ENCODE results near the gene TRIM34.
A peak's percentile ranks its signal among the peaks of the same experiment; 100 is the strongest.
"Not testable (repeated sequence)": the region's sequence is repeated elsewhere in the genome, so short reads cannot be mapped to it uniquely, and the experiment has no call there.

The TRIM34 gene

DNA sequence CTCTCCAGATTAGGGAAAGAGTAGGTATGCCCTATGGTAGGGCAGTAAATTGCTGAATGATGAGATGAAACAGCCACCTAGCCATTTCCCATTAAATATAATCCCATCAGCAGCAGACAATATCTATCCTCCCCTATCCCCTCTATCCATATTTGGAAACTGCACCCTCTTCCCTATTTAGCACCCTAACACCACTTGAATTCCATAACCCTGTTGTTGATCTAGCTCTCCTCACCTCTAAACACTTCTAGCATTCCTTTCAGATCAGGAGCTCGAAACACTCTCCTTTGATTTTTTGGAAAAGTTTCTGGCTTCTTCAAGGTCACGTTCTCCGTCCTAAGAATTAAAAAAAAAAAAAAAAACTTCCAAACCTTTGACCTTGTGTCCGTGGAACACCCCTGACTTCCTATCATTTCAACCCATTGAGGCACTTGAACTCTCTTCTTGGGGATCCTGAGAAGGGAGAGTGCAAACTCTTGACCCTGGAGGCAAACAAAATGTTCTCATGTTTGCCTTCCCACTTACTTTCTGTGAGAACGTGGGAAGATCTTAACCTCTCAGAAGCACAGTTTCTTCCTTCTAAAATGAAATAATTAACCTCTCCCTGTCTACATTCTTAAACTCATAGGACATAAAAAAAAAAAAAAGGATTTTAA is 41.1 kb downstream of the TRIM34 start:
- peak overlapping the region; percentile 36 for H3K4ac ChIP-seq (ENCODE audit: low read depth, low read length)
- H4K8ac ChIP-seq (ENCODE audit: low read depth, low read length), result no peak overlapping the region
- H3K56ac ChIP-seq (ENCODE audit: low read length), result no peak overlapping the region
- no peak overlapping the region for H2AK5ac ChIP-seq (ENCODE audit: low read length)
- no peak overlapping the region for H3K9ac ChIP-seq (ENCODE audit: low read length)
- no peaks in the 10 kb centered on the region for H3K79me2 ChIP-seq (ENCODE audit: control insufficient read depth, insufficient read depth, low read length)
- peaks cover 2% of the 10 kb centered on the region for H3K4me1 ChIP-seq (ENCODE audit: control insufficient read depth, low read depth, low read length)
- no peaks in the 10 kb centered on the region for H3K79me1 ChIP-seq (ENCODE audit: low read length)
- H2BK15ac ChIP-seq (replicated peaks; ENCODE audit: low read depth), result no peak overlapping the region
- no peak overlapping the region for H3K4me3 ChIP-seq (ENCODE audit: low read length)
- H2BK120ac ChIP-seq (ENCODE audit: low read depth, low read length), result no peak overlapping the region
- no peak overlapping the region for H3K27ac ChIP-seq (ENCODE audit: low read depth, low read length)
- WGBS (ENCODE audit: extremely low coverage, insufficient coverage, low lambda C conversion rate), result no CpG with 5 or more reads among the region's 5 CpGs
- no peaks in the 10 kb centered on the region for H3K27me3 ChIP-seq (ENCODE audit: insufficient read depth, low read length, poor library complexity)
- no peak overlapping the region for H3K23ac ChIP-seq (ENCODE audit: low read length)
- no peak overlapping the region for H4K5ac ChIP-seq (ENCODE audit: low read length)
- H3K36me3 ChIP-seq (ENCODE audit: control insufficient read depth, insufficient read depth, low read length), result no peaks in the 10 kb centered on the region
- H3K18ac ChIP-seq (ENCODE audit: low read length), result no peak overlapping the region
- H2BK5ac ChIP-seq (ENCODE audit: low read length), result no peak overlapping the region
- DNase-seq, result no peak
- no peak overlapping the region for H3K4me2 ChIP-seq (ENCODE audit: low read length)

DNA sequence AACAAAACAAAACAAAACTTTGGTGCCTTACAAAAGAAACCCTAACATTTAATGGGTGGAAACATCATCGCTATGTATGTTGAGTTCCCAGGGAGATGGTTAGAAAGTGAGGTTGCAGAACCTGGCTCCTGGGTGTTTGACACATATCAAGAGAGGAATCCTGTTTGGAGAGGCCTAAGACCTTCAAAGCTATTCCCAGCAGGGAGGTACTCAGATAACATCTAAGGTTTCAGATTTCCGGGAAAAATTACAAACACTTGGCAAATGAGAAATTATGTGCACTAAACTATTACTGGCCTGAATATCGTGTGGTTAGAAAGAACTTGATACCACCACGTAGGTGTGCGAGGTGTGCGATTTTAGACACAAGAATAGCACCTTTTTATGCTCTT is 41.6 kb downstream of the TRIM34 start:
- H3K27me3 ChIP-seq (ENCODE audit: insufficient read depth, low read length, poor library complexity), result no peaks in the 10 kb centered on the region
- no peak overlapping the region for H2BK5ac ChIP-seq (ENCODE audit: low read length)
- peak; percentile 45 for DNase-seq
- no peak overlapping the region for H3K4me3 ChIP-seq (ENCODE audit: low read length)
- H3K36me3 ChIP-seq (ENCODE audit: control insufficient read depth, insufficient read depth, low read length), result no peaks in the 10 kb centered on the region
- H3K56ac ChIP-seq (ENCODE audit: low read length), result no peak overlapping the region
- no CpG with 5 or more reads among the region's 6 CpGs for WGBS (ENCODE audit: extremely low coverage, insufficient coverage, low lambda C conversion rate)
- no peak overlapping the region for H2BK15ac ChIP-seq (replicated peaks; ENCODE audit: low read depth)
- no peak overlapping the region for H4K8ac ChIP-seq (ENCODE audit: low read depth, low read length)
- no peak overlapping the region for H3K23ac ChIP-seq (ENCODE audit: low read length)
- no peaks in the 10 kb centered on the region for H3K79me1 ChIP-seq (ENCODE audit: low read length)
- no peaks in the 10 kb centered on the region for H3K79me2 ChIP-seq (ENCODE audit: control insufficient read depth, insufficient read depth, low read length)
- H3K18ac ChIP-seq (ENCODE audit: low read length), result no peak overlapping the region
- no peak overlapping the region for H2BK120ac ChIP-seq (ENCODE audit: low read depth, low read length)
- H4K5ac ChIP-seq (ENCODE audit: low read length), result no peak overlapping the region
- H3K4me1 ChIP-seq (ENCODE audit: control insufficient read depth, low read depth, low read length), result peaks cover 2% of the 10 kb centered on the region
- H3K27ac ChIP-seq (ENCODE audit: low read depth, low read length), result no peak overlapping the region
- H2AK5ac ChIP-seq (ENCODE audit: low read length), result no peak overlapping the region
- no peak overlapping the region for H3K9ac ChIP-seq (ENCODE audit: low read length)
- H3K4me2 ChIP-seq (ENCODE audit: low read length), result no peak overlapping the region
- no peak overlapping the region for H3K4ac ChIP-seq (ENCODE audit: low read depth, low read length)

DNA sequence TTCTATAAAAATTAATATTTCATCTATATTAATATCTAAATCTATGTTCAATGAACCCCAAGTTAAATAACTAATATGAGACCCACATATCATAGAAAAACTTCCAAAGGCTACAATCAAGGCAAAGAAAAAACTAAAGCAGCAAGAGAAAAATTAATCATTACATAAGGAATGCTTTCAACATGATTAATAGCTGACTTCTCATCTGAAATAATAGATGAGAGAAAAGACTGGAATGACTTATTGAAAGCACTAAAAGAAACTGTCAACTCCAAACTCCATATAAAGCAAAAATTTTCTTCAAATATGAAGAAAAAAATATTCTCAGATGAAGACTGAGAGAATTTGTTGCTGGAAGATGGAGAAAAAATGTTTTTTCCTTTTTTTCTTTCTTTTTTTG is 47.0 kb downstream of the TRIM34 start:
- no peak overlapping the region for H2BK15ac ChIP-seq (replicated peaks; ENCODE audit: low read depth)
- no peak overlapping the region for H3K4me3 ChIP-seq (ENCODE audit: low read length)
- no peak overlapping the region for H2BK120ac ChIP-seq (ENCODE audit: low read depth, low read length)
- no peak overlapping the region for H3K23ac ChIP-seq (ENCODE audit: low read length)
- no peak overlapping the region for H3K27ac ChIP-seq (ENCODE audit: low read depth, low read length)
- H3K79me1 ChIP-seq (ENCODE audit: low read length), result no peaks in the 10 kb centered on the region
- H2AK5ac ChIP-seq (ENCODE audit: low read length), result no peak overlapping the region
- H3K18ac ChIP-seq (ENCODE audit: low read length), result no peak overlapping the region
- no peaks in the 10 kb centered on the region for H3K79me2 ChIP-seq (ENCODE audit: control insufficient read depth, insufficient read depth, low read length)
- H2BK5ac ChIP-seq (ENCODE audit: low read length), result no peak overlapping the region
- no peaks in the 10 kb centered on the region for H3K27me3 ChIP-seq (ENCODE audit: insufficient read depth, low read length, poor library complexity)
- no peak overlapping the region for H3K4me2 ChIP-seq (ENCODE audit: low read length)
- no peaks in the 10 kb centered on the region for H3K36me3 ChIP-seq (ENCODE audit: control insufficient read depth, insufficient read depth, low read length)
- no peak for DNase-seq
- no peak overlapping the region for H4K8ac ChIP-seq (ENCODE audit: low read depth, low read length)
- H3K9ac ChIP-seq (ENCODE audit: low read length), result no peak overlapping the region
- no peak overlapping the region for H3K56ac ChIP-seq (ENCODE audit: low read length)
- H3K4me1 ChIP-seq (ENCODE audit: control insufficient read depth, low read depth, low read length), result no peaks in the 10 kb centered on the region
- no peak overlapping the region for H3K4ac ChIP-seq (ENCODE audit: low read depth, low read length)
- no peak overlapping the region for H4K5ac ChIP-seq (ENCODE audit: low read length)

- no peak for DNase-seq
- Histone ChIP-seq H2BK15ac (replicated peaks; ENCODE audit: low read depth) (no peak overlapping the region), H3K27me3 (ENCODE audit: insufficient read depth, low read length, poor library complexity) (no peaks in the 10 kb centered on the region), H3K4me1 (ENCODE audit: control insufficient read depth, low read depth, low read length) (no peaks in the 10 kb centered on the region), H3K79me2 (ENCODE audit: control insufficient read depth, insufficient read depth, low read length) (no peaks in the 10 kb centered on the region), H3K4me2 (ENCODE audit: low read length) (no peak overlapping the region), H3K18ac (ENCODE audit: low read length) (no peak overlapping the region), H3K79me1 (ENCODE audit: low read length) (no peaks in the 10 kb centered on the region), H4K8ac (ENCODE audit: low read depth, low read length) (no peak overlapping the region), H3K4me3 (ENCODE audit: low read length) (no peak overlapping the region), H3K56ac (ENCODE audit: low read length) (no peak overlapping the region), H3K27ac (ENCODE audit: low read depth, low read length) (no peak overlapping the region), H2AK5ac (ENCODE audit: low read length) (no peak overlapping the region), H2BK5ac (ENCODE audit: low read length) (no peak overlapping the region), H2BK120ac (ENCODE audit: low read depth, low read length) (no peak overlapping the region), H3K4ac (ENCODE audit: low read depth, low read length) (no peak overlapping the region), H4K5ac (ENCODE audit: low read length) (no peak overlapping the region), H3K36me3 (ENCODE audit: control insufficient read depth, insufficient read depth, low read length) (peaks cover 4% of the 10 kb centered on the region), H3K23ac (ENCODE audit: low read length) (no peak overlapping the region), H3K9ac (ENCODE audit: low read length) (no peak overlapping the region)
- no CpG with 5 or more reads among the region's 4 CpGs for WGBS (ENCODE audit: extremely low coverage, insufficient coverage, low lambda C conversion rate)
Observed at GRCh38 chr11:5674391-5674790, 49.6 kb downstream of the TRIM34 start.

DNA sequence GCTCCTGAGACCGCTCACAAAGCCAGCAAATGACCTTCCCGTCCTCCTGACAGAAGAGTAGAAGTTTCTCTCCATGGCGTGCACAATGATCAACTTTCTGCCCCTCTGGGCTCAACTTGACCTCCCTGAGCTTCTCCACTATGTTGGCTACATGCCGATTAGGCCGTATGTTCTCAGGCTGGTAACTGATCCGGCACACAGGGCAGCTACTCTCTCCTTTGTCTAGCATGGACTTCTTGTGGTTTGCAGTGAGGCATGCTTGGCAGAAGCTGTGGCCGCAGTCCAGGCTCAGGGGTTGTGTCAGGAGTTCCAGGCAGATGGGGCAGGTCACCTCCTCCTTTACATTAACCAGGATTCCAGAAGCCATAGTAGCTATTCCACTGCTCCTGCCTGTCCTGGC is 55.0 kb downstream of the TRIM34 start:
- no peak for DNase-seq
- no peak overlapping the region for H4K8ac ChIP-seq (ENCODE audit: low read depth, low read length)
- H3K9ac ChIP-seq (ENCODE audit: low read length), result no peak overlapping the region
- H3K4me1 ChIP-seq (ENCODE audit: control insufficient read depth, low read depth, low read length), result no peaks in the 10 kb centered on the region
- H2BK15ac ChIP-seq (replicated peaks; ENCODE audit: low read depth), result no peak overlapping the region
- no peak overlapping the region for H3K4me3 ChIP-seq (ENCODE audit: low read length)
- no peaks in the 10 kb centered on the region for H3K27me3 ChIP-seq (ENCODE audit: insufficient read depth, low read length, poor library complexity)
- no peak overlapping the region for H3K27ac ChIP-seq (ENCODE audit: low read depth, low read length)
- no peak overlapping the region for H4K5ac ChIP-seq (ENCODE audit: low read length)
- peaks cover 4% of the 10 kb centered on the region for H3K36me3 ChIP-seq (ENCODE audit: control insufficient read depth, insufficient read depth, low read length)
- H3K56ac ChIP-seq (ENCODE audit: low read length), result no peak overlapping the region
- H3K4ac ChIP-seq (ENCODE audit: low read depth, low read length), result no peak overlapping the region
- H3K79me2 ChIP-seq (ENCODE audit: control insufficient read depth, insufficient read depth, low read length), result no peaks in the 10 kb centered on the region
- peaks cover 1% of the 10 kb centered on the region for H3K79me1 ChIP-seq (ENCODE audit: low read length)
- H3K18ac ChIP-seq (ENCODE audit: low read length), result no peak overlapping the region
- no CpG with 5 or more reads among the region's 7 CpGs for WGBS (ENCODE audit: extremely low coverage, insufficient coverage, low lambda C conversion rate)
- no peak overlapping the region for H3K4me2 ChIP-seq (ENCODE audit: low read length)
- no peak overlapping the region for H2BK5ac ChIP-seq (ENCODE audit: low read length)
- no peak overlapping the region for H2AK5ac ChIP-seq (ENCODE audit: low read length)
- no peak overlapping the region for H2BK120ac ChIP-seq (ENCODE audit: low read depth, low read length)
- H3K23ac ChIP-seq (ENCODE audit: low read length), result no peak overlapping the region

DNA sequence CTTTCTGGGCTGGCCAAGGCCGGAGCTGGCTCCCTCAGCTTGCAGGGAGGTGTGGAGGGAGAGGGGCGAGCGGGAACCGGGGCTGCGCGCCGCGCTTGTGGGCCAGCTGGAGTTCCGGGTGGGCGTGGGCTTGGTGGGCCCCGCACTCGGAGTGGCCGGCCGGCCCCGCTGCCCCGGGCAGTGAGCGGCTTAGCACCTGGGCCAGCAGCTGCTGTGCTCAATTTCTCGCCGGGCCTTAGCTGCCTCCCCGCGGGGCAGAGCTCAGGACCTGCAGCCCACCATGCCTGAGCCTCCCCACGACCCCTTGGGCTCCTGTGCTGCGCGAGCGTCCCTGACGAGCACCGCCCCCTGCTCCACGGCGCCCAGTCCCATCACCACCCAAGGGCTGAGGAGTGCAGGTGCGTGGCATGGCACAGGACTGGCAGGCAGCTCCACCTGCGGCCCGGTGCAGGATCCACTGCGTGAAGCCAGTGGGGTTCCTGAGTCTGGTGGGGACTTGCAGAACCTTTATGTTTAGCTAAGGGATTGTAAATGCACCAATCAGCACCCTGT is 58.2 kb downstream of the TRIM34 start:
- H3K27me3 ChIP-seq (ENCODE audit: insufficient read depth, low read length, poor library complexity); H3K9ac ChIP-seq (ENCODE audit: low read length); H3K4me1 ChIP-seq (ENCODE audit: control insufficient read depth, low read depth, low read length); H4K5ac ChIP-seq (ENCODE audit: low read length); H3K56ac ChIP-seq (ENCODE audit: low read length); H2BK15ac ChIP-seq (replicated peaks; ENCODE audit: low read depth); H3K36me3 ChIP-seq (ENCODE audit: control insufficient read depth, insufficient read depth, low read length); H3K4me3 ChIP-seq (ENCODE audit: low read length); H3K79me1 ChIP-seq (ENCODE audit: low read length); H2BK5ac ChIP-seq (ENCODE audit: low read length); H3K4ac ChIP-seq (ENCODE audit: low read depth, low read length); H3K23ac ChIP-seq (ENCODE audit: low read length); H2BK120ac ChIP-seq (ENCODE audit: low read depth, low read length); H3K18ac ChIP-seq (ENCODE audit: low read length); H3K27ac ChIP-seq (ENCODE audit: low read depth, low read length); DNase-seq; H3K4me2 ChIP-seq (ENCODE audit: low read length); H3K79me2 ChIP-seq (ENCODE audit: control insufficient read depth, insufficient read depth, low read length); H2AK5ac ChIP-seq (ENCODE audit: low read length); H4K8ac ChIP-seq (ENCODE audit: low read depth, low read length): not testable (repeated sequence)
- WGBS (ENCODE audit: extremely low coverage, insufficient coverage, low lambda C conversion rate), result no CpG with 5 or more reads among the region's 33 CpGs
